ENCODE measurements around the gene PCDHB12. TPM values are rescaled to one million over a fixed set of nuclear protein-coding genes. Genes with fewer than 3 reads are reported as not detected.
"Not testable (repeated sequence)": the region's sequence is repeated elsewhere in the genome, so short reads cannot be mapped to it uniquely, and the experiment has no call there.

PCDHB12 gene
- polyA plus RNA-seq, 1 donor (not counting 4 experiments of a cell fraction or from before 2014, with no cell fraction given): not detected

GRCh38 chr5:141180313-141180712 lies 28.2 kb upstream of the PCDHB12 start:
- Histone ChIP-seq H3K9me3 (ENCODE audit: control insufficient read depth, low read depth, low read length) (no peaks in the 10 kb centered on the region), H4K20me1 (ENCODE audit: control insufficient read depth, extremely low read depth, insufficient read depth, low read length) (no peaks in the 10 kb centered on the region), H3K27ac (ENCODE audit: control insufficient read depth, insufficient read depth, low read length) (no peak overlapping the region), H3K9me1 (ENCODE audit: control insufficient read depth, extremely low read depth, insufficient read depth, low read length) (no peaks in the 10 kb centered on the region), H3K4me3 (ENCODE audit: control insufficient read depth in 2 of 3, extremely low read depth in 1 of 3, insufficient read depth in 2 of 3, low read depth in 1 of 3, low read length in 3 of 3) (no peak overlapping the region), H3K4me2 (ENCODE audit: control insufficient read depth, extremely low read depth, insufficient read depth, low read depth, low read length) (no peak overlapping the region), H3K36me3 (ENCODE audit: control insufficient read depth in 2 of 2, extremely low read depth in 1 of 2, insufficient read depth in 2 of 2, low read length in 2 of 2) (no peaks in the 10 kb centered on the region), H3K79me2 (ENCODE audit: control insufficient read depth, insufficient read depth, low read length) (no peaks in the 10 kb centered on the region), H2AFZ (ENCODE audit: control insufficient read depth, low read length) (no peak overlapping the region), H3K27me3 (ENCODE audit: control insufficient read depth, extremely low read depth, insufficient read depth, low read length) (no peaks in the 10 kb centered on the region), H3K4me1 (ENCODE audit: control insufficient read depth, extremely low read depth, insufficient read depth, low read length) (no peaks in the 10 kb centered on the region), H3K9ac (ENCODE audit: control insufficient read depth, extremely low read depth, insufficient read depth, low read length) (no peak overlapping the region)
- dilution Hi-C loops (cut with MboI; ENCODE audit: extremely low pct_ligation_motif_present, low sequenced_read_pairs): no loop called here
- TF ChIP-seq EZH2 (IDR thresholded peaks at IDR 0.05; ENCODE audit: low read length) (no peak), CTCF (optimal IDR thresholded peaks at IDR 0.05 in 1 of 3, IDR thresholded peaks at IDR 0.05 in 1 of 3, conservative IDR thresholded peaks at IDR 0.05 in 1 of 3; ENCODE audit: extremely low read depth in 1 of 3, insufficient read depth in 2 of 3, low read length in 3 of 3) (no peak)
- FAIRE-seq (no peak), DNase-seq (ENCODE audit: low read depth, low spot score) (no peak)

DNA sequence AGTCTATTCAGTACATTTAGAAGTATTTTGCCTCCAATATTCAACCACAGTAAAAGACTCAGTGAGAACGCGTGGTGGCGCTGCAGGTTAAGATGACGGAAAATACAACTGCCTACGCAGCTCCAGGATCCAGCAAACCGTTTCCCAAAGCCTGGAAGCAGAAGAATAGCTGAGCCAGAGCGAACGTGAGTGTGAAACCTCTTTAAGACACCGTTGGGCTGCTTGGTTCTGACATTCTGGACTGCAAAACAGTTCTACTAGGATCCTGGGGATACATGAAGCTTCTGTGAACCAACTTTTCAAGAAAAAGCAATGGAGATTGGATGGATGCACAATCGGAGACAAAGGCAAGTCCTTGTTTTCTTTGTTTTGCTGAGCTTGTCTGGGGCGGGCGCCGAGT lies 26.3 kb upstream of the PCDHB12 start, which contains the start of gene PCDHB16:
Gene PCDHB16, plus strand, starts transcription at position 140 of the 400 bp plus-strand sequence. Its CDS starts 173 bp downstream, at position 313.
- Histone ChIP-seq H3K27me3 (ENCODE audit: control insufficient read depth, extremely low read depth, insufficient read depth, low read length) (no peaks in the 10 kb centered on the region), H3K4me2 (ENCODE audit: control insufficient read depth, extremely low read depth, insufficient read depth, low read depth, low read length) (no peak within 1 kb of the TSS), H3K4me3 (ENCODE audit: control insufficient read depth in 2 of 3, extremely low read depth in 1 of 3, insufficient read depth in 2 of 3, low read depth in 1 of 3, low read length in 3 of 3) (no peak within 1 kb of the TSS), H3K9me1 (ENCODE audit: control insufficient read depth, extremely low read depth, insufficient read depth, low read length) (no peaks in the 10 kb centered on the region), H4K20me1 (ENCODE audit: control insufficient read depth, extremely low read depth, insufficient read depth, low read length) (no peaks in the 10 kb centered on the region), H3K27ac (ENCODE audit: control insufficient read depth, insufficient read depth, low read length) (no peak within 1 kb of the TSS), H3K79me2 (ENCODE audit: control insufficient read depth, insufficient read depth, low read length) (no peaks in the 10 kb centered on the region), H3K4me1 (ENCODE audit: control insufficient read depth, extremely low read depth, insufficient read depth, low read length) (no peaks in the 10 kb centered on the region), H3K9ac (ENCODE audit: control insufficient read depth, extremely low read depth, insufficient read depth, low read length) (no peak within 1 kb of the TSS), H3K36me3 (ENCODE audit: control insufficient read depth in 2 of 2, extremely low read depth in 1 of 2, insufficient read depth in 2 of 2, low read length in 2 of 2) (no peaks in the 10 kb centered on the region), H3K9me3 (ENCODE audit: control insufficient read depth, low read depth, low read length) (no peaks in the 10 kb centered on the region), H2AFZ (ENCODE audit: control insufficient read depth, low read length) (no peak within 1 kb of the TSS)
- no peak for TF ChIP-seq EZH2 (IDR thresholded peaks at IDR 0.05; ENCODE audit: low read length)
- peak in 1 of 3 experiments; percentile 11 for TF ChIP-seq CTCF (optimal IDR thresholded peaks at IDR 0.05 in 1 of 3, IDR thresholded peaks at IDR 0.05 in 1 of 3, conservative IDR thresholded peaks at IDR 0.05 in 1 of 3; ENCODE audit: extremely low read depth in 1 of 3, insufficient read depth in 2 of 3, low read length in 3 of 3)
- DNase-seq (ENCODE audit: low read depth, low spot score) (no peak), FAIRE-seq (no peak)
- dilution Hi-C loops (cut with MboI; ENCODE audit: extremely low pct_ligation_motif_present, low sequenced_read_pairs): no loop called here

- FAIRE-seq; H3K4me2 ChIP-seq (ENCODE audit: control insufficient read depth, extremely low read depth, insufficient read depth, low read depth, low read length); H3K27me3 ChIP-seq (ENCODE audit: control insufficient read depth, extremely low read depth, insufficient read depth, low read length); H3K9ac ChIP-seq (ENCODE audit: control insufficient read depth, extremely low read depth, insufficient read depth, low read length); H4K20me1 ChIP-seq (ENCODE audit: control insufficient read depth, extremely low read depth, insufficient read depth, low read length); H3K9me3 ChIP-seq (ENCODE audit: control insufficient read depth, low read depth, low read length); H2AFZ ChIP-seq (ENCODE audit: control insufficient read depth, low read length); H3K4me3 ChIP-seq (ENCODE audit: control insufficient read depth in 2 of 3, extremely low read depth in 1 of 3, insufficient read depth in 2 of 3, low read depth in 1 of 3, low read length in 3 of 3); H3K27ac ChIP-seq (ENCODE audit: control insufficient read depth, insufficient read depth, low read length); dilution Hi-C loops (cut with MboI; ENCODE audit: extremely low pct_ligation_motif_present, low sequenced_read_pairs); DNase-seq (ENCODE audit: low read depth, low spot score); H3K36me3 ChIP-seq (ENCODE audit: control insufficient read depth in 2 of 2, extremely low read depth in 1 of 2, insufficient read depth in 2 of 2, low read length in 2 of 2); H3K79me2 ChIP-seq (ENCODE audit: control insufficient read depth, insufficient read depth, low read length); H3K4me1 ChIP-seq (ENCODE audit: control insufficient read depth, extremely low read depth, insufficient read depth, low read length); H3K9me1 ChIP-seq (ENCODE audit: control insufficient read depth, extremely low read depth, insufficient read depth, low read length): not testable (repeated sequence)
These were observed 24.2 kb upstream of the PCDHB12 start for GRCh38 chr5:141184117-141184855.
